ENCODE data around the gene NRXN3. TPM values are rescaled to one million over a fixed set of nuclear protein-coding genes. Genes with fewer than 3 reads are reported as not detected.
A peak's percentile ranks its signal among the peaks of the same experiment; 100 is the strongest.

NRXN3 gene
- polyA plus RNA-seq, 3 donors: 6.4 to 7.9 (median 6.9) TPM

GRCh38 chr14:79552778-79553177 is 1382.6 kb downstream of the NRXN3 start:
- DNase-seq (ENCODE audit: extremely low read depth in 1 of 11, low read depth in 9 of 11, low spot score in 4 of 11): peak in 1 of 11 donors; percentile 26

- no peak for DNase-seq (ENCODE audit: extremely low read depth in 1 of 11, low read depth in 9 of 11, low spot score in 4 of 11)
Measured at GRCh38 chr14:79554816-79555215, 1384.6 kb downstream of the NRXN3 start.

- DNase-seq (ENCODE audit: extremely low read depth in 1 of 11, low read depth in 9 of 11, low spot score in 4 of 11): no peak
Measured at GRCh38 chr14:79555429-79555828, 1385.3 kb downstream of the NRXN3 start.

GRCh38 chr14:79557309-79557708 is 1387.1 kb downstream of the NRXN3 start:
- no peak for DNase-seq (ENCODE audit: extremely low read depth in 1 of 11, low read depth in 9 of 11, low spot score in 4 of 11)

- DNase-seq (ENCODE audit: extremely low read depth in 1 of 11, low read depth in 9 of 11, low spot score in 4 of 11): no peak
Measured at GRCh38 chr14:79562185-79562584, 1392.0 kb downstream of the NRXN3 start.

- no peak for DNase-seq (ENCODE audit: extremely low read depth in 1 of 11, low read depth in 9 of 11, low spot score in 4 of 11)
Measured at GRCh38 chr14:79564371-79564770, 1394.2 kb downstream of the NRXN3 start.

- no peak for DNase-seq (ENCODE audit: extremely low read depth in 1 of 11, low read depth in 9 of 11, low spot score in 4 of 11)
Measured at GRCh38 chr14:79567306-79567705, 1397.1 kb downstream of the NRXN3 start.

- DNase-seq (ENCODE audit: extremely low read depth in 1 of 11, low read depth in 9 of 11, low spot score in 4 of 11): no peak
Measured at GRCh38 chr14:79568594-79568993, 1398.4 kb downstream of the NRXN3 start.

- no peak for DNase-seq (ENCODE audit: extremely low read depth in 1 of 11, low read depth in 9 of 11, low spot score in 4 of 11)
Measured at GRCh38 chr14:79569072-79569471, 1398.9 kb downstream of the NRXN3 start.

- DNase-seq (ENCODE audit: extremely low read depth in 1 of 11, low read depth in 9 of 11, low spot score in 4 of 11): no peak
Measured at GRCh38 chr14:79570648-79571047, 1400.5 kb downstream of the NRXN3 start.

- no peak for DNase-seq (ENCODE audit: extremely low read depth in 1 of 11, low read depth in 9 of 11, low spot score in 4 of 11)
Measured at GRCh38 chr14:79571366-79571765, 1401.2 kb downstream of the NRXN3 start.

GRCh38 chr14:79573486-79573885 is 1403.3 kb downstream of the NRXN3 start:
- no peak for DNase-seq (ENCODE audit: extremely low read depth in 1 of 11, low read depth in 9 of 11, low spot score in 4 of 11)

GRCh38 chr14:79575032-79575431 is 1404.9 kb downstream of the NRXN3 start:
- DNase-seq (ENCODE audit: extremely low read depth in 1 of 11, low read depth in 9 of 11, low spot score in 4 of 11): peak in 3 of 11 donors; percentile 26 to 34 (median 32)

- DNase-seq (ENCODE audit: extremely low read depth in 1 of 11, low read depth in 9 of 11, low spot score in 4 of 11): no peak
Measured at GRCh38 chr14:79576424-79576823, 1406.3 kb downstream of the NRXN3 start.

- DNase-seq (ENCODE audit: extremely low read depth in 1 of 11, low read depth in 9 of 11, low spot score in 4 of 11): no peak
Measured at GRCh38 chr14:79578470-79578869, 1408.3 kb downstream of the NRXN3 start.

GRCh38 chr14:79580414-79580813 is 1410.2 kb downstream of the NRXN3 start:
- peak in 1 of 11 donors; percentile 33 for DNase-seq (ENCODE audit: extremely low read depth in 1 of 11, low read depth in 9 of 11, low spot score in 4 of 11)

GRCh38 chr14:79580906-79581305 is 1410.7 kb downstream of the NRXN3 start:
- no peak for DNase-seq (ENCODE audit: extremely low read depth in 1 of 11, low read depth in 9 of 11, low spot score in 4 of 11)

- no peak for DNase-seq (ENCODE audit: extremely low read depth in 1 of 11, low read depth in 9 of 11, low spot score in 4 of 11)
Measured at GRCh38 chr14:79581912-79582576, 1411.9 kb downstream of the NRXN3 start.

- no peak for DNase-seq (ENCODE audit: extremely low read depth in 1 of 11, low read depth in 9 of 11, low spot score in 4 of 11)
Measured at GRCh38 chr14:79583738-79584408, 1413.7 kb downstream of the NRXN3 start.

GRCh38 chr14:79584679-79585078 is 1414.5 kb downstream of the NRXN3 start:
- no peak for DNase-seq (ENCODE audit: extremely low read depth in 1 of 11, low read depth in 9 of 11, low spot score in 4 of 11)

- DNase-seq (ENCODE audit: extremely low read depth in 1 of 11, low read depth in 9 of 11, low spot score in 4 of 11): no peak
Measured at GRCh38 chr14:79585845-79586244, 1415.7 kb downstream of the NRXN3 start.
